Esophagus muscularis mucosa (tissue), 4 donors: ENCODE results near the gene MPP2. TPM values are rescaled to one million over a fixed set of nuclear protein-coding genes. Genes with fewer than 3 reads are reported as not detected.
"Not testable (repeated sequence)": the region's sequence is repeated elsewhere in the genome, so short reads cannot be mapped to it uniquely, and the experiment has no call there.

ENCODE experiments used
- DNase-seq: peaks from one replicate; pipeline ENCODE4 v3.0.0-alpha.2; 2017; ENCODE audit errors: extremely low spot score
- H3K27ac ChIP-seq, 4 donors: fragments of 200-600 bp; sonication (generic); replicated peaks in 1 of 4; 1 replicate in 3 of 4; 2 replicates in 1 of 4; pipeline ENCODE4 v1.5.1; 2016 to 2019; ENCODE audit warnings: mild to moderate bottlenecking in 1 of 4
- H3K27me3 ChIP-seq, 4 donors: fragments of 200-600 bp; sonication (generic); one replicate each; pipeline versions ENCODE4 v1.5.1 to v1.6.0; 2016 to 2019
- H3K36me3 ChIP-seq, 4 donors: fragments of 200-600 bp; sonication (generic); one replicate each; pipeline ENCODE4 v1.5.1; 2016 to 2019
- H3K4me1 ChIP-seq, 4 donors: fragments of 200-600 bp; sonication (generic); one replicate each; pipeline ENCODE4 v1.5.1; 2016 to 2019
- H3K4me3 ChIP-seq, 4 donors: fragments of 200-600 bp; sonication (generic); 1 replicate in 2 of 4; 2 replicates in 2 of 4; pipeline ENCODE4 v1.5.1; 2016 to 2019; ENCODE audit warnings: mild to moderate bottlenecking in 4 of 4, moderate library complexity in 1 of 4
- H3K9me3 ChIP-seq, 4 donors: fragments of 200-600 bp; sonication (generic); 1 replicate in 3 of 4; 2 replicates in 1 of 4; pipeline ENCODE4 v1.5.1; 2016 to 2019
- EP300 ChIP-seq: sonication (generic); formaldehyde crosslinking; IDR thresholded peaks from one replicate; pipeline ENCODE4 v1.6.1; 2017; ENCODE audit warnings: antibody characterized with exemption
- POLR2A ChIP-seq: fragments of 450-650 bp; IDR thresholded peaks from one replicate; pipeline ENCODE4 v1.6.1; 2017; ENCODE audit warnings: antibody characterized with exemption, moderate library complexity, mild to moderate bottlenecking, low read depth
- POLR2AphosphoS5 ChIP-seq, 2 donors: sonication (generic); formaldehyde crosslinking; IDR thresholded peaks; one replicate each; pipeline ENCODE4 v1.6.1; 2017; ENCODE audit warnings: antibody characterized with exemption in 2 of 2
- WGBS: methylation state at CpG from one replicate; pipeline ENCODE4 v1.1.5; 2018; 5-methylcytosine and 5-hydroxymethylcytosine counted together
- intact Hi-C: fragments of 100-400 bp; cut with DNase I; formaldehyde crosslinking; loops from one replicate; pipeline ENCODE4 v1.15.1; 2023
- total RNA-seq, 4 donors: library from RNA; depleted of rRNA; stranded (reverse); fragments of >200 nt; gene quantifications; one replicate each; pipeline versions ENCODE4 v1.1.0 to v1.2.1, GENCODE V29; 2016
- TF ChIP-seq, protein P1 (sequence below), 3 experiments: fragments of 200-600 bp in 2 of 3; fragments of 450-650 bp in 1 of 3; sonication (generic) in 2 of 3; IDR thresholded peaks; one replicate each; pipeline ENCODE4 v1.5.1; 2017 to 2019; ENCODE audit warnings: antibody characterized with exemption in 3 of 3, mild to moderate bottlenecking in 2 of 3, moderate library complexity in 1 of 3

MPP2 gene
- total RNA-seq, 4 donors from 2014 or later: 13.3 to 15.9 (median 15.6) TPM

- no peaks in the 10 kb centered on the region for H3K9me3 ChIP-seq
- no peak for DNase-seq
- intact Hi-C loops: loop anchor here (10.0 kb wide), 1 partner anchor 121 kb away; no protein-coding TSS in a partner anchor
- TF ChIP-seq POLR2A: no peak
- TF ChIP-seq, protein P1, sequence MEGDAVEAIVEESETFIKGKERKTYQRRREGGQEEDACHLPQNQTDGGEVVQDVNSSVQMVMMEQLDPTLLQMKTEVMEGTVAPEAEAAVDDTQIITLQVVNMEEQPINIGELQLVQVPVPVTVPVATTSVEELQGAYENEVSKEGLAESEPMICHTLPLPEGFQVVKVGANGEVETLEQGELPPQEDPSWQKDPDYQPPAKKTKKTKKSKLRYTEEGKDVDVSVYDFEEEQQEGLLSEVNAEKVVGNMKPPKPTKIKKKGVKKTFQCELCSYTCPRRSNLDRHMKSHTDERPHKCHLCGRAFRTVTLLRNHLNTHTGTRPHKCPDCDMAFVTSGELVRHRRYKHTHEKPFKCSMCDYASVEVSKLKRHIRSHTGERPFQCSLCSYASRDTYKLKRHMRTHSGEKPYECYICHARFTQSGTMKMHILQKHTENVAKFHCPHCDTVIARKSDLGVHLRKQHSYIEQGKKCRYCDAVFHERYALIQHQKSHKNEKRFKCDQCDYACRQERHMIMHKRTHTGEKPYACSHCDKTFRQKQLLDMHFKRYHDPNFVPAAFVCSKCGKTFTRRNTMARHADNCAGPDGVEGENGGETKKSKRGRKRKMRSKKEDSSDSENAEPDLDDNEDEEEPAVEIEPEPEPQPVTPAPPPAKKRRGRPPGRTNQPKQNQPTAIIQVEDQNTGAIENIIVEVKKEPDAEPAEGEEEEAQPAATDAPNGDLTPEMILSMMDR (IDR thresholded peaks at IDR 0.05): no peak
- TF ChIP-seq EP300: no peak
- no peak for TF ChIP-seq POLR2AphosphoS5 (IDR thresholded peaks at IDR 0.05)
- WGBS: 71% methylated on average over 3 of the region's 3 CpGs
- no peak overlapping the region for H3K27ac ChIP-seq
- H3K4me1 ChIP-seq: peaks cover 9 to 19% (median 10%) of the 10 kb centered on the region in 4 donors
- H3K4me3 ChIP-seq: no peak overlapping the region
- H3K36me3 ChIP-seq: peaks cover 0 to 20% (median 7%) of the 10 kb centered on the region in 4 donors
- H3K27me3 ChIP-seq: no peaks in the 10 kb centered on the region
Measured at GRCh38 chr17:43874293-43874692, 33.0 kb downstream of the MPP2 start.

DNA sequence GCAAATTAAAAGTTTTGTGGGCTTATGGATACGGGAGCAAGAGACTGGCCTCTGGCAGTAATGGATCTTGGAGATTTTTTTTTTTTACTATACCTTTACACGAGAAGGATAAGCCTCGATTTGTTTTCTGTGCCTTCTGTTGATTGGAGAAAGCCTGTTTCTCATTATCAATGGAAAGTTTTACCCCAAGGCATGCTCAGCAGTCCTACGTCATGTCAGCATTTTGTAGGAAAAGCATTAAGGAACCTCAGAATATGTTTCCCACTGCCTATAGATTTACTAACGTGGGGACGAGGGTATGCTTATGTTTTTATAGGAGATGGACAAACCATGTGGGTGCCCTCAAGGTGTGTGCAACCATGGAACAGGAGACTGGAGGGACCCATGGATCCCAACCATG lies 33.5 kb downstream of the MPP2 start:
- Histone ChIP-seq H3K36me3 (peaks cover 0 to 17% (median 4%) of the 10 kb centered on the region in 4 donors), H3K4me3 (no peak overlapping the region), H3K4me1 (peaks cover 6 to 15% (median 7%) of the 10 kb centered on the region in 4 donors), H3K27ac (no peak overlapping the region), H3K27me3 (no peaks in the 10 kb centered on the region), H3K9me3 (no peaks in the 10 kb centered on the region)
- intact Hi-C loops: loop anchor here (10.0 kb wide), 1 partner anchor 121 kb away; no protein-coding TSS in a partner anchor
- WGBS: 68% methylated on average over 6 of the region's 6 CpGs
- no peak for DNase-seq
- TF ChIP-seq POLR2A: no peak
- TF ChIP-seq EP300: no peak
- no peak for TF ChIP-seq POLR2AphosphoS5 (IDR thresholded peaks at IDR 0.05)
- TF ChIP-seq, protein P1 (IDR thresholded peaks at IDR 0.05): no peak

- TF ChIP-seq, protein P1 (IDR thresholded peaks at IDR 0.05): no peak
- TF ChIP-seq POLR2AphosphoS5 (IDR thresholded peaks at IDR 0.05) (no peak), EP300 (no peak), POLR2A (no peak)
- H3K36me3 ChIP-seq: peaks cover 0 to 17% (median 4%) of the 10 kb centered on the region in 4 donors
- intact Hi-C loops: loop anchor here (10.0 kb wide), 1 partner anchor 122 kb away; no protein-coding TSS in a partner anchor
- H3K4me1 ChIP-seq: peaks cover 0 to 13% (median 1%) of the 10 kb centered on the region in 4 donors
- no peak overlapping the region for H3K4me3 ChIP-seq
- peaks cover 0 to 5% (median 0%) of the 10 kb centered on the region in 4 donors for H3K27me3 ChIP-seq
- no peak for DNase-seq
- H3K27ac ChIP-seq: no peak overlapping the region
- 65% methylated on average over 5 of the region's 5 CpGs for whole genome bisulfite sequencing
- no peaks in the 10 kb centered on the region for H3K9me3 ChIP-seq
Measured at GRCh38 chr17:43873091-43873490, 34.2 kb downstream of the MPP2 start.

- Histone ChIP-seq H3K36me3 (peaks cover 0 to 8% (median 4%) of the 10 kb centered on the region in 4 donors), H3K27ac (no peak overlapping the region), H3K27me3 (peaks cover 0 to 5% (median 0%) of the 10 kb centered on the region in 4 donors), H3K4me3 (no peak overlapping the region), H3K4me1 (peaks cover 0 to 13% (median 1%) of the 10 kb centered on the region in 4 donors), H3K9me3 (no peaks in the 10 kb centered on the region)
- TF ChIP-seq POLR2AphosphoS5 (IDR thresholded peaks at IDR 0.05): no peak
- TF ChIP-seq POLR2A: no peak
- TF ChIP-seq, protein P1 (IDR thresholded peaks at IDR 0.05): no peak
- no peak for TF ChIP-seq EP300
- no peak for DNase-seq
- intact Hi-C loops: loop anchor here (10.0 kb wide), 1 partner anchor 123 kb away; no protein-coding TSS in a partner anchor
- WGBS: 70% methylated on average over 14 of the region's 14 CpGs
Measured at GRCh38 chr17:43871946-43872690, 35.2 kb downstream of the MPP2 start.

GRCh38 chr17:43869031-43869430 lies 38.3 kb downstream of the MPP2 start:
- H3K9me3 ChIP-seq, H3K27me3 ChIP-seq, H3K27ac ChIP-seq, H3K4me3 ChIP-seq, H3K36me3 ChIP-seq, intact Hi-C loops, DNase-seq: not testable (repeated sequence)
- H3K4me1 ChIP-seq: peaks cover 0 to 13% (median 1%) of the 10 kb centered on the region in 4 donors
- WGBS: 76% methylated on average over 6 of the region's 6 CpGs
